ENCODE measurements around the gene MRPL17. TPM values are rescaled to one million over a fixed set of nuclear protein-coding genes. Genes with fewer than 3 reads are reported as not detected.

The MRPL17 gene
- total and polyA plus RNA-seq, 2 experiments from 2014 or later = 26.7 to 81.8 TPM

DNA sequence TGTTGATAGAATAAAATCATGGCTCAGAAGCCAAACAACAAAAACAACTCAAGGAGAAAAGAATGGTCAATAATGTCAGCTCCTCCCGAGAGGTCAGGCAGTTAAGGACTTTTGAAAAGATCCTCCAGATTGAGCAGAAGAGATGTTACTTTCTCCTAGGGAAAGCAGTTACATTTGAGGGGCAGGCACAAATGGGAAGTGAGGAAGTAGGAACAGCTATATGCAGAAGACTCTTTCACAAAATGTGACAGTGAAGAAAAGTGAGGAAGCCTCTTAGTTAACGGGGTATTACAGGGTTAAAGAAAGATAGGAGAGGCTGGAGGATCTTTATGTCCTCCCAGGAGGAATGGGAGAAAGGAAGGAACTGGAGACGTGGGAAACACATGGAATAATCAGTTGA lies 31.0 kb downstream of the MRPL17 start:
- Mint-ChIP-seq H3K9me3 (no peaks in the 10 kb centered on the region), H3K27ac (no peak overlapping the region), H3K4me1 (peaks cover 9% of the 10 kb centered on the region), H3K36me3 (ENCODE audit: low read depth) (no peaks in the 10 kb centered on the region), H3K4me3 (no peak overlapping the region), H3K27me3 (ENCODE audit: insufficient read depth, low read depth, poor library complexity) (peaks cover 13% of the 10 kb centered on the region)
- Histone ChIP-seq H2AFZ (no peak overlapping the region), H4K20me1 (replicated peaks; ENCODE audit: insufficient read depth) (no peaks in the 10 kb centered on the region; the same call in 1 of the 2 replicates), H3K27me3 (ENCODE audit: insufficient read depth) (peaks cover 54% of the 10 kb centered on the region), H3K9me2 (ENCODE audit: insufficient read depth) (no peaks in the 10 kb centered on the region), H3F3A (replicated peaks; ENCODE audit: low read depth) (peaks cover 10% of the 10 kb centered on the region; the same call in 1 of the 2 replicates), H3K27ac (ENCODE audit: low read depth) (no peak overlapping the region), H3K4me1 (ENCODE audit: insufficient read depth) (peaks cover 12% of the 10 kb centered on the region), H3K4me2 (no peak overlapping the region), H3K36me3 (ENCODE audit: insufficient read depth) (no peaks in the 10 kb centered on the region), H3K4me3 (no peak overlapping the region), H3K79me2 (replicated peaks; ENCODE audit: insufficient read depth) (no peaks in the 10 kb centered on the region)
- no peak for DNase-seq (ENCODE audit: low spot score)
- TF ChIP-seq EZH2phosphoT487 (IDR thresholded peaks at IDR 0.05; ENCODE audit: unreplicated experiment) = no peak
- no peak for TF ChIP-seq EZH2 (IDR thresholded peaks at IDR 0.05; ENCODE audit: low read depth, unreplicated experiment)
- no peak for TF ChIP-seq POLR2AphosphoS5 (IDR thresholded peaks at IDR 0.05; ENCODE audit: low read depth)
- TF ChIP-seq, protein P1, sequence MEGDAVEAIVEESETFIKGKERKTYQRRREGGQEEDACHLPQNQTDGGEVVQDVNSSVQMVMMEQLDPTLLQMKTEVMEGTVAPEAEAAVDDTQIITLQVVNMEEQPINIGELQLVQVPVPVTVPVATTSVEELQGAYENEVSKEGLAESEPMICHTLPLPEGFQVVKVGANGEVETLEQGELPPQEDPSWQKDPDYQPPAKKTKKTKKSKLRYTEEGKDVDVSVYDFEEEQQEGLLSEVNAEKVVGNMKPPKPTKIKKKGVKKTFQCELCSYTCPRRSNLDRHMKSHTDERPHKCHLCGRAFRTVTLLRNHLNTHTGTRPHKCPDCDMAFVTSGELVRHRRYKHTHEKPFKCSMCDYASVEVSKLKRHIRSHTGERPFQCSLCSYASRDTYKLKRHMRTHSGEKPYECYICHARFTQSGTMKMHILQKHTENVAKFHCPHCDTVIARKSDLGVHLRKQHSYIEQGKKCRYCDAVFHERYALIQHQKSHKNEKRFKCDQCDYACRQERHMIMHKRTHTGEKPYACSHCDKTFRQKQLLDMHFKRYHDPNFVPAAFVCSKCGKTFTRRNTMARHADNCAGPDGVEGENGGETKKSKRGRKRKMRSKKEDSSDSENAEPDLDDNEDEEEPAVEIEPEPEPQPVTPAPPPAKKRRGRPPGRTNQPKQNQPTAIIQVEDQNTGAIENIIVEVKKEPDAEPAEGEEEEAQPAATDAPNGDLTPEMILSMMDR (conservative IDR thresholded peaks at IDR 0.05; ENCODE audit: low read depth in 2 of 2) = no peak
- TF ChIP-seq, protein P2, sequence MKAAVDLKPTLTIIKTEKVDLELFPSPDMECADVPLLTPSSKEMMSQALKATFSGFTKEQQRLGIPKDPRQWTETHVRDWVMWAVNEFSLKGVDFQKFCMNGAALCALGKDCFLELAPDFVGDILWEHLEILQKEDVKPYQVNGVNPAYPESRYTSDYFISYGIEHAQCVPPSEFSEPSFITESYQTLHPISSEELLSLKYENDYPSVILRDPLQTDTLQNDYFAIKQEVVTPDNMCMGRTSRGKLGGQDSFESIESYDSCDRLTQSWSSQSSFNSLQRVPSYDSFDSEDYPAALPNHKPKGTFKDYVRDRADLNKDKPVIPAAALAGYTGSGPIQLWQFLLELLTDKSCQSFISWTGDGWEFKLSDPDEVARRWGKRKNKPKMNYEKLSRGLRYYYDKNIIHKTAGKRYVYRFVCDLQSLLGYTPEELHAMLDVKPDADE (IDR thresholded peaks at IDR 0.05) = no peak
- no peak for TF ChIP-seq STAT1 (IDR thresholded peaks at IDR 0.05; ENCODE audit: unreplicated experiment)
- no peak for TF ChIP-seq ZNF331 (CRISPR knock-in tag; IDR thresholded peaks at IDR 0.05; ENCODE audit: low read depth)
- TF ChIP-seq, protein P3, sequence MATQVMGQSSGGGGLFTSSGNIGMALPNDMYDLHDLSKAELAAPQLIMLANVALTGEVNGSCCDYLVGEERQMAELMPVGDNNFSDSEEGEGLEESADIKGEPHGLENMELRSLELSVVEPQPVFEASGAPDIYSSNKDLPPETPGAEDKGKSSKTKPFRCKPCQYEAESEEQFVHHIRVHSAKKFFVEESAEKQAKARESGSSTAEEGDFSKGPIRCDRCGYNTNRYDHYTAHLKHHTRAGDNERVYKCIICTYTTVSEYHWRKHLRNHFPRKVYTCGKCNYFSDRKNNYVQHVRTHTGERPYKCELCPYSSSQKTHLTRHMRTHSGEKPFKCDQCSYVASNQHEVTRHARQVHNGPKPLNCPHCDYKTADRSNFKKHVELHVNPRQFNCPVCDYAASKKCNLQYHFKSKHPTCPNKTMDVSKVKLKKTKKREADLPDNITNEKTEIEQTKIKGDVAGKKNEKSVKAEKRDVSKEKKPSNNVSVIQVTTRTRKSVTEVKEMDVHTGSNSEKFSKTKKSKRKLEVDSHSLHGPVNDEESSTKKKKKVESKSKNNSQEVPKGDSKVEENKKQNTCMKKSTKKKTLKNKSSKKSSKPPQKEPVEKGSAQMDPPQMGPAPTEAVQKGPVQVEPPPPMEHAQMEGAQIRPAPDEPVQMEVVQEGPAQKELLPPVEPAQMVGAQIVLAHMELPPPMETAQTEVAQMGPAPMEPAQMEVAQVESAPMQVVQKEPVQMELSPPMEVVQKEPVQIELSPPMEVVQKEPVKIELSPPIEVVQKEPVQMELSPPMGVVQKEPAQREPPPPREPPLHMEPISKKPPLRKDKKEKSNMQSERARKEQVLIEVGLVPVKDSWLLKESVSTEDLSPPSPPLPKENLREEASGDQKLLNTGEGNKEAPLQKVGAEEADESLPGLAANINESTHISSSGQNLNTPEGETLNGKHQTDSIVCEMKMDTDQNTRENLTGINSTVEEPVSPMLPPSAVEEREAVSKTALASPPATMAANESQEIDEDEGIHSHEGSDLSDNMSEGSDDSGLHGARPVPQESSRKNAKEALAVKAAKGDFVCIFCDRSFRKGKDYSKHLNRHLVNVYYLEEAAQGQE (IDR thresholded peaks at IDR 0.05; ENCODE audit: unreplicated experiment) = no peak
- no peak for TF ChIP-seq NANOG (IDR thresholded peaks at IDR 0.05; ENCODE audit: borderline replicate concordance)
- TF ChIP-seq ZNF114 (CRISPR knock-in tag; IDR thresholded peaks at IDR 0.05) = no peak
- TF ChIP-seq, protein P4, sequence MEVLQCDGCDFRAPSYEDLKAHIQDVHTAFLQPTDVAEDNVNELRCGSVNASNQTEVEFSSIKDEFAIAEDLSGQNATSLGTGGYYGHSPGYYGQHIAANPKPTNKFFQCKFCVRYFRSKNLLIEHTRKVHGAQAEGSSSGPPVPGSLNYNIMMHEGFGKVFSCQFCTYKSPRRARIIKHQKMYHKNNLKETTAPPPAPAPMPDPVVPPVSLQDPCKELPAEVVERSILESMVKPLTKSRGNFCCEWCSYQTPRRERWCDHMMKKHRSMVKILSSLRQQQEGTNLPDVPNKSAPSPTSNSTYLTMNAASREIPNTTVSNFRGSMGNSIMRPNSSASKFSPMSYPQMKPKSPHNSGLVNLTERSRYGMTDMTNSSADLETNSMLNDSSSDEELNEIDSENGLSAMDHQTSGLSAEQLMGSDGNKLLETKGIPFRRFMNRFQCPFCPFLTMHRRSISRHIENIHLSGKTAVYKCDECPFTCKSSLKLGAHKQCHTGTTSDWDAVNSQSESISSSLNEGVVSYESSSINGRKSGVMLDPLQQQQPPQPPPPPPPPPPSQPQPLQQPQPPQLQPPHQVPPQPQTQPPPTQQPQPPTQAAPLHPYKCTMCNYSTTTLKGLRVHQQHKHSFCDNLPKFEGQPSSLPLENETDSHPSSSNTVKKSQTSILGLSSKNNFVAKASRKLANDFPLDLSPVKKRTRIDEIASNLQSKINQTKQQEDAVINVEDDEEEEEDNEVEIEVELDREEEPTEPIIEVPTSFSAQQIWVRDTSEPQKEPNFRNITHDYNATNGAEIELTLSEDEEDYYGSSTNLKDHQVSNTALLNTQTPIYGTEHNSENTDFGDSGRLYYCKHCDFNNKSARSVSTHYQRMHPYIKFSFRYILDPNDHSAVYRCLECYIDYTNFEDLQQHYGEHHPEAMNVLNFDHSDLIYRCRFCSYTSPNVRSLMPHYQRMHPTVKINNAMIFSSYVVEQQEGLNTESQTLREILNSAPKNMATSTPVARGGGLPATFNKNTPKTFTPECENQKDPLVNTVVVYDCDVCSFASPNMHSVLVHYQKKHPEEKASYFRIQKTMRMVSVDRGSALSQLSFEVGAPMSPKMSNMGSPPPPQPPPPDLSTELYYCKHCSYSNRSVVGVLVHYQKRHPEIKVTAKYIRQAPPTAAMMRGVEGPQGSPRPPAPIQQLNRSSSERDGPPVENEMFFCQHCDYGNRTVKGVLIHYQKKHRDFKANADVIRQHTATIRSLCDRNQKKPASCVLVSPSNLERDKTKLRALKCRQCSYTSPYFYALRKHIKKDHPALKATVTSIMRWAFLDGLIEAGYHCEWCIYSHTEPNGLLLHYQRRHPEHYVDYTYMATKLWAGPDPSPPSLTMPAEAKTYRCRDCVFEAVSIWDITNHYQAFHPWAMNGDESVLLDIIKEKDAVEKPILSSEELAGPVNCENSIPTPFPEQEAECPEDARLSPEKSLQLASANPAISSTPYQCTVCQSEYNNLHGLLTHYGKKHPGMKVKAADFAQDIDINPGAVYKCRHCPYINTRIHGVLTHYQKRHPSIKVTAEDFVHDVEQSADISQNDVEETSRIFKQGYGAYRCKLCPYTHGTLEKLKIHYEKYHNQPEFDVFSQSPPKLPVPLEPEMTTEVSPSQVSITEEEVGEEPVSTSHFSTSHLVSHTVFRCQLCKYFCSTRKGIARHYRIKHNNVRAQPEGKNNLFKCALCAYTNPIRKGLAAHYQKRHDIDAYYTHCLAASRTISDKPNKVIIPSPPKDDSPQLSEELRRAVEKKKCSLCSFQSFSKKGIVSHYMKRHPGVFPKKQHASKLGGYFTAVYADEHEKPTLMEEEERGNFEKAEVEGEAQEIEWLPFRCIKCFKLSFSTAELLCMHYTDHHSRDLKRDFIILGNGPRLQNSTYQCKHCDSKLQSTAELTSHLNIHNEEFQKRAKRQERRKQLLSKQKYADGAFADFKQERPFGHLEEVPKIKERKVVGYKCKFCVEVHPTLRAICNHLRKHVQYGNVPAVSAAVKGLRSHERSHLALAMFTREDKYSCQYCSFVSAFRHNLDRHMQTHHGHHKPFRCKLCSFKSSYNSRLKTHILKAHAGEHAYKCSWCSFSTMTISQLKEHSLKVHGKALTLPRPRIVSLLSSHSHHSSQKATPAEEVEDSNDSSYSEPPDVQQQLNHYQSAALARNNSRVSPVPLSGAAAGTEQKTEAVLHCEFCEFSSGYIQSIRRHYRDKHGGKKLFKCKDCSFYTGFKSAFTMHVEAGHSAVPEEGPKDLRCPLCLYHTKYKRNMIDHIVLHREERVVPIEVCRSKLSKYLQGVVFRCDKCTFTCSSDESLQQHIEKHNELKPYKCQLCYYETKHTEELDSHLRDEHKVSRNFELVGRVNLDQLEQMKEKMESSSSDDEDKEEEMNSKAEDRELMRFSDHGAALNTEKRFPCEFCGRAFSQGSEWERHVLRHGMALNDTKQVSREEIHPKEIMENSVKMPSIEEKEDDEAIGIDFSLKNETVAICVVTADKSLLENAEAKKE (CRISPR knock-in tag; IDR thresholded peaks at IDR 0.05) = no peak
- TF ChIP-seq JUNB (IDR thresholded peaks at IDR 0.05; ENCODE audit: unreplicated experiment) = no peak
- no peak for TF ChIP-seq CREB1 (CRISPR knock-in tag; IDR thresholded peaks at IDR 0.05; ENCODE audit: low read depth)
- ATAC-seq = no peak

Data from GM23338 (cell line).